Keratinocyte (primary cell): Measurements from ENCODE around the gene STOX2.

ENCODE experiments used
- EZH2 ChIP-seq: IDR thresholded peaks from one replicate; pipeline ENCODE4 v1.6.1; 2012; ENCODE audit warnings: inconsistent platforms, mild to moderate bottlenecking, low read length, moderate library complexity
- TF ChIP-seq, protein P1 (sequence below), 3 experiments: IDR thresholded peaks in 1 of 3; conservative IDR thresholded peaks in 1 of 3; optimal IDR thresholded peaks in 1 of 3; 2 replicates in 2 of 3; 3 replicates in 1 of 3; pipeline versions ENCODE3 to v1.5.1; 2011; ENCODE audit warnings: low read length in 3 of 3, mild to moderate bottlenecking in 3 of 3, moderate library complexity in 2 of 3, control low read depth in 1 of 3, inconsistent platforms in 1 of 3; ENCODE audit not compliant: insufficient read depth in 2 of 3; ENCODE audit errors: extremely low read depth in 1 of 3

DNA sequence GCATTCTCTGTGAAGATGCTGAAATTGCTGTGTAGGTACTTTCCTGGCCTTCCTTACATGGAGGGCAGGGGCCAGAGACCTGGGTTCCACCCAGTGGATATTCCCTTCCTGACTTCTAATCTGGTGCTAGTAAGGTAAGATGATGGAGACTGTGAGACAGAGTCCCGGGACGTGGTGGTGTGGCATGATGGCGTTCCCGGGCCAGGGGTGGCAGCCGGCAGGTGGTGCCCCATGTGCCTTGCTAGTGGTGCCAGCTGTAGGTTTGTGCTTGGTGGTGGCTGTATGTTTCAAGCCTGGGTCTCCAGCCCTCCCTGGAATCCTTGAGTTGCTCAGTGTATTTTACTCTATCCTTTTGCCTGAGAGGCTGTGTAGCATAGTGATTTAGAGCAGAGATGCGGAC is 10.9 kb downstream of the STOX2 start:
- TF ChIP-seq, protein P1, sequence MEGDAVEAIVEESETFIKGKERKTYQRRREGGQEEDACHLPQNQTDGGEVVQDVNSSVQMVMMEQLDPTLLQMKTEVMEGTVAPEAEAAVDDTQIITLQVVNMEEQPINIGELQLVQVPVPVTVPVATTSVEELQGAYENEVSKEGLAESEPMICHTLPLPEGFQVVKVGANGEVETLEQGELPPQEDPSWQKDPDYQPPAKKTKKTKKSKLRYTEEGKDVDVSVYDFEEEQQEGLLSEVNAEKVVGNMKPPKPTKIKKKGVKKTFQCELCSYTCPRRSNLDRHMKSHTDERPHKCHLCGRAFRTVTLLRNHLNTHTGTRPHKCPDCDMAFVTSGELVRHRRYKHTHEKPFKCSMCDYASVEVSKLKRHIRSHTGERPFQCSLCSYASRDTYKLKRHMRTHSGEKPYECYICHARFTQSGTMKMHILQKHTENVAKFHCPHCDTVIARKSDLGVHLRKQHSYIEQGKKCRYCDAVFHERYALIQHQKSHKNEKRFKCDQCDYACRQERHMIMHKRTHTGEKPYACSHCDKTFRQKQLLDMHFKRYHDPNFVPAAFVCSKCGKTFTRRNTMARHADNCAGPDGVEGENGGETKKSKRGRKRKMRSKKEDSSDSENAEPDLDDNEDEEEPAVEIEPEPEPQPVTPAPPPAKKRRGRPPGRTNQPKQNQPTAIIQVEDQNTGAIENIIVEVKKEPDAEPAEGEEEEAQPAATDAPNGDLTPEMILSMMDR (optimal IDR thresholded peaks at IDR 0.05 in 1 of 3, IDR thresholded peaks at IDR 0.05 in 1 of 3, conservative IDR thresholded peaks at IDR 0.05 in 1 of 3; ENCODE audit: extremely low read depth in 1 of 3, insufficient read depth in 2 of 3, low read length in 3 of 3) = no peak
- TF ChIP-seq EZH2 = no peak
